HFFc6 (cell line): ENCODE results near the gene E2F4. TPM values are rescaled to one million over a fixed set of nuclear protein-coding genes. Genes with fewer than 3 reads are reported as not detected.

ENCODE experiments used
- DNase-seq: peaks from one replicate; pipeline ENCODE4 v3.0.0-alpha.2; 2018
- H3K27ac Mint-ChIP-seq: 2 replicates; pipeline ENCODE4 v1.8.0; 2020; ENCODE audit warnings: mild to moderate bottlenecking, mixed read lengths
- H3K27me3 Mint-ChIP-seq: 2 replicates; pipeline ENCODE4 v1.8.0; 2021; ENCODE audit warnings: mild to moderate bottlenecking, moderate library complexity, mixed read lengths; ENCODE audit not compliant: insufficient read depth
- H3K36me3 Mint-ChIP-seq: 2 replicates; pipeline ENCODE4 v1.8.0; 2021; ENCODE audit warnings: low read depth, mixed read lengths
- H3K4me1 Mint-ChIP-seq: 2 replicates; pipeline ENCODE4 v1.8.0; 2020; ENCODE audit warnings: low read depth, mixed read lengths
- H3K4me3 Mint-ChIP-seq: 2 replicates; pipeline ENCODE4 v1.8.0; 2020; ENCODE audit warnings: mild to moderate bottlenecking, moderate library complexity, mixed read lengths
- H3K9me3 Mint-ChIP-seq: 2 replicates; pipeline ENCODE4 v1.8.0; 2020; ENCODE audit warnings: mild to moderate bottlenecking, mixed read lengths
- total RNA-seq, 6 experiments: library from RNA; stranded (reverse); fragmentation: NEBNext Ultra II Directional; extraction: Animal tissue kit (Norgen Biotek cat#: 25700); gene quantifications; 2 replicates in 1 of 6; 3 replicates in 5 of 6; pipeline ENCODE4 v1.2.3, GENCODE V29; 2021
- TF ChIP-seq, protein P1 (sequence below): fragments of 200-600 bp; sonication (generic); IDR thresholded peaks from 2 replicates; pipeline ENCODE4 v1.5.0; 2021; ENCODE audit warnings: antibody characterized with exemption, mild to moderate bottlenecking

E2F4 gene
- total RNA-seq, 6 experiments from 2014 or later = 52.9 to 64.7 (median 61.0) TPM

DNA sequence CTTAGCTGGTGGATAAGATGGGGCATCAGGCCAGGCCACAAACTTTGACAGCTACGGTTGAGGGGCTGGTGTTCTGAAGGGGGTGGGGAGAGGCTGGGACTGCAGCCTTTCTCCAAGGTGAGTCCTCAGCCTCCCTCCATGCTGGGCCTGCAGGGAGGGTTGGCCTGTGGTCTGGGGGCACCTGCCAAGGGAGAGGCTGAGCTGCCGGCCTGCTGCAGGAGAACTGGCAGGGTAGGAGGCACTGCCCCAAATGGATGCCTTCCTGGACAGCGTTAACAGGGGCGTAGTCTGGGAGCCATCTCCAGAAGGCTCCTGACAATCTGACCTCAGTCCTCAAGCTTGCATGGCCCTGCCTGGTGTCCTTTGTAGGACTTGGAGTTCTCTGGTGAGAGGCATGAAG, 12.1 kb downstream of the E2F4 start:
- Mint-ChIP-seq H3K27ac (no peak overlapping the region), H3K9me3 (no peaks in the 10 kb centered on the region), H3K4me1 (peaks cover 24% of the 10 kb centered on the region), H3K4me3 (no peak overlapping the region), H3K27me3 (peaks cover 6% of the 10 kb centered on the region), H3K36me3 (0 out of 2 replicates have a peak, but pooled peaks cover 8% of the 10 kb centered on the region)
- TF ChIP-seq, protein P1, sequence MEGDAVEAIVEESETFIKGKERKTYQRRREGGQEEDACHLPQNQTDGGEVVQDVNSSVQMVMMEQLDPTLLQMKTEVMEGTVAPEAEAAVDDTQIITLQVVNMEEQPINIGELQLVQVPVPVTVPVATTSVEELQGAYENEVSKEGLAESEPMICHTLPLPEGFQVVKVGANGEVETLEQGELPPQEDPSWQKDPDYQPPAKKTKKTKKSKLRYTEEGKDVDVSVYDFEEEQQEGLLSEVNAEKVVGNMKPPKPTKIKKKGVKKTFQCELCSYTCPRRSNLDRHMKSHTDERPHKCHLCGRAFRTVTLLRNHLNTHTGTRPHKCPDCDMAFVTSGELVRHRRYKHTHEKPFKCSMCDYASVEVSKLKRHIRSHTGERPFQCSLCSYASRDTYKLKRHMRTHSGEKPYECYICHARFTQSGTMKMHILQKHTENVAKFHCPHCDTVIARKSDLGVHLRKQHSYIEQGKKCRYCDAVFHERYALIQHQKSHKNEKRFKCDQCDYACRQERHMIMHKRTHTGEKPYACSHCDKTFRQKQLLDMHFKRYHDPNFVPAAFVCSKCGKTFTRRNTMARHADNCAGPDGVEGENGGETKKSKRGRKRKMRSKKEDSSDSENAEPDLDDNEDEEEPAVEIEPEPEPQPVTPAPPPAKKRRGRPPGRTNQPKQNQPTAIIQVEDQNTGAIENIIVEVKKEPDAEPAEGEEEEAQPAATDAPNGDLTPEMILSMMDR = no peak
- no peak for DNase-seq

DNA sequence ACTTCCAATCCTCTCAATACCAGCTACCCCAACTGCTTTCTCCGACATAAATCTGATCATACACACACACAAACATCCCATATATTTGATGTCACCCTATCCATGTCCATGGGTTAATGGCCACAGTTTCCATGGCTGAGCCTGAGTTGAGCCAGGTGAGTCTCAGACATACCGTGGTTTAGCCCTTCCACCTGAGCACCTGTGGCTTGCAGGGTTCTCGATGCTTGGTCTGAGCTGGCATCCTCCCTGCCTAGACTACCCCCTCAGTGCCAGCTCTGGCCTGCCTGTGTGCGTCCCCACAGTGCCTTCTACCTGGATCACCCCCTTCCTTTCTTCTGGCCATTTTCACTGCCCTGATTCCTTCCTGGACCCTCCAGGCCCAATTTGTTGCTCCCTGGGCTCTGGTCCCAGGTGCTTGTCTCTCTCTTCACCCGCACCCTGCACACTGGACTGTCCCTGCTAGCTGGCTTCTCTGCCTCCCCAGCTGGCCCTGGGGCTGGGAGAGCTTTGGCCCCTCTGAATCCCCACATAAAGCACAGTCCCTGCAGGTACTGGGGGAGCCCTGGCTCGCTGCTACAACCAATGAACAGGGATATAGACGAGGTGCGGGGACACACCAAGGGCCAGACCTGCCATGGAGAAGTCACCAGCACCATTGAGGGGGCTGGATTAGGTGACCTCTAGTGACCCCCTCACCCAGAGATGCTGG, 14.3 kb downstream of the E2F4 start:
- Mint-ChIP-seq H3K4me3 (no peak overlapping the region), H3K27ac (peak overlapping the region; percentile 75), H3K9me3 (no peaks in the 10 kb centered on the region), H3K4me1 (peaks cover 24% of the 10 kb centered on the region), H3K27me3 (peaks cover 4% of the 10 kb centered on the region), H3K36me3 (no peaks in the 10 kb centered on the region)
- no peak for DNase-seq
- TF ChIP-seq, protein P1 = no peak

DNA sequence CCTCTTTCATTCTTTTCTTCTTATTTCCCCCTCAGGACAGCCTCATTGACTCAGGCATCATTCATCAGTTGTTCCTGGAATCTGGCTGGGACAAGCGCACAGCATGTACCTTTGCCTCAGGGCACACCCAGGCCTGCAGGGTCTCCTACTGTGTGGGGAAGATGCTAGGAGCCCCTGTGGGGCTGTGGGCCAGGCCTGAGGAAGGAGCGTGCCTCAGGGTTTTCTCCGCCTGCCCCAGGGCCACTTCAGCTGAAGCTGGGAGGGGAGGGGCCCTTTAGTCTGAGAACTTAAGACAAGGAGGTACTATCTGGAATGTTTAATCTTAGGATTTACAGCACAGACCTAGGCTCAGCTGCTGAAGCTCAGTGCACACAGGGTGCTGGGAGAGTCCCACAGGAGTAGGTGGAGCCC, 14.9 kb downstream of the E2F4 start:
- TF ChIP-seq, protein P1 = no peak
- H3K36me3 Mint-ChIP-seq = no peaks in the 10 kb centered on the region
- peak; percentile 25 for DNase-seq
- no peaks in the 10 kb centered on the region for H3K9me3 Mint-ChIP-seq
- peaks cover 24% of the 10 kb centered on the region for H3K4me1 Mint-ChIP-seq
- no peak overlapping the region for H3K4me3 Mint-ChIP-seq
- H3K27ac Mint-ChIP-seq = peak overlapping the region; percentile 75
- H3K27me3 Mint-ChIP-seq = peaks cover 4% of the 10 kb centered on the region

DNA sequence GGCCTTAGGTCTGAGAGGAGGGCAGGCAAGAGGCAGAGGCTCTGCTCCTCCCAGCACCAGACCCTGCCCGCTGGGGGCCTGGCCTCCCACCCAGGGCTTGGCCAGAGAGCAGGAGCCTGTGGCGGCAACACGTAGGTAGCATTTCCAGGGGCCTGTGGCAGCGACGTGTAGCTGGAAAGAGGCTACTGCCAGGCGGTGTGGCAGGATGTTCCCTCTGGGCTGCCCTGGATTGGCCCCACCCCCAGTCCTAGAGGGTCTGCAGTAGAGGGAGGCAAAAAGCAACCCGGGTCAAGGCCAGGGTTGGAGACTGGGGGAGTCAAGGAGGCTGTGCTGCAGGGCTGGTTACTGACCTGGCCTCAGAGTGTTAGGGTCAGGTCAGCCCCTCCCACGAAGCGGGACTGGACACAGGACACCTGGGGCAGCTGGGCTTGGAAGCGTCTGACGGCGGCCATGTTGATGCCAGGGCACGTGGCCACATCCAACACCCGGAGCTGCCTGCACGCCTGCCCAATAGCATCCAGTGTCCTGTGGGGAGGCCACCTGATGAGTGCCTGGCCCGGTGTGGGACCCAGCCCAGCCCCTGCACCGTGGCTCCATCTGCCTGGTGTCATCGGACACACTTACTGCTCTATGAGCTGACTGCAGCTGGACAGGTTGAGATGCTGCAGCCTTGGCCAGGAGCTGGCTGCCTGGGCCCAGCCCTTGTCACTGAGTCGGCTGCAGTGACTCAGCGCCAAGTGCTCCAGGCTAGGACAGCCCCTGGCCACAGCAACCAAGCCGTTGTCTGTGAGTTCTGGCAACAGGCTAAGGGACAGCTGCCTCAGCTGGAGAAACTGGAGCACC, 15.5 kb downstream of the E2F4 start:
- TF ChIP-seq, protein P1 = no peak
- H3K27me3 Mint-ChIP-seq = peaks cover 4% of the 10 kb centered on the region
- H3K36me3 Mint-ChIP-seq = no peaks in the 10 kb centered on the region
- no peak overlapping the region for H3K4me3 Mint-ChIP-seq
- H3K4me1 Mint-ChIP-seq = peaks cover 24% of the 10 kb centered on the region
- peak; percentile 74 for DNase-seq
- no peaks in the 10 kb centered on the region for H3K9me3 Mint-ChIP-seq
- peak overlapping the region; percentile 83 for H3K27ac Mint-ChIP-seq

DNA sequence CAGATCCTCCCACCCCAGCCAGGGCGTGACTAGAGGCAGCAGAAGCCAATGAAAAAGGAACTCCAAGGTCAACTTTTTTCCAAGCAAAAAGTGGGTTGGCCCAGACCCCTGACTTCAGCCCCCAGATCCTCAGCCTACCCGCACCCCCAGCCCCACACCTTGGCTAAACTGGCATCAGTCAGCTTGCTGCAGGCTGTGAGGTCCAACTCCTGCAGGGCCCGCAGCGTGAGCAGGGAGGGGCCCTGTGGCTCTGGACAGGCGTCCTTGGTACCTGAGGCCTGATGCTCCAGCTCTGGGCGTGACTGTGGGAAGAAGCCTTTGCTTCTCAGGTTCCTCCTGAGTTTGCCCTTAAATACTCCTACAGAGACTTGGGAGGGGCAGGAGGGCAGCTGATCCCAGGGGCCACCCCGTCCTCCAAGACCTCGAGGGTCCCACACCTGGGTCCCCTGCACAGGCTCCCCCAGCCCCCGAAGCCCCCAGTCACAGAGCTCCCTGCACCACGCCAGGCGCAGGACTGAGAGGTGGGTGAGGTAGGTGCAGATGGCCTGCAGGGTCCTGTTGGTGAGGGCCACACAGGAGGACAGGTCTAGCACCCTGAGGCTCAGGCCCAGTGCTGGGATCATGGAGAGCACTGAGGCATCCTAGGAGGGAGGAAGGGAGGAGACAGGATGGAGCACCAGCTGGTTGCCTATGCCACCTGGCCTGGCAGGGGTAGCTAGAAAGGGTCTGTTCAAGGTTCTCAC, 16.4 kb downstream of the E2F4 start:
- DNase-seq = no peak
- Mint-ChIP-seq H3K27me3 (peaks cover 4% of the 10 kb centered on the region), H3K4me3 (no peak overlapping the region), H3K9me3 (no peaks in the 10 kb centered on the region), H3K36me3 (no peaks in the 10 kb centered on the region), H3K27ac (peak overlapping the region; percentile 83), H3K4me1 (peaks cover 32% of the 10 kb centered on the region)
- TF ChIP-seq, protein P1 = no peak
